CD4-positive, alpha-beta T cell (primary cell): Measurements from ENCODE around the gene CDKN1C. TPM values are rescaled to one million over a fixed set of nuclear protein-coding genes. Genes with fewer than 3 reads are reported as not detected.

Experiments
- ATAC-seq: fragments of 200-7000 bp; cut with Tn5 transposase; one replicate; pipeline ENCODE4 v1.10.0; 2022; ENCODE audit warnings: mild to moderate bottlenecking; ENCODE audit not compliant: poor library complexity
- CTCF ChIA-PET: fragments of 350-600 bp; sonication (Branson Sonifier 250); formaldehyde crosslinking; loops from one replicate; lab custom pipeline; 2021; ENCODE audit warnings: antibody characterized with exemption, inconsistent platforms; lab: Charles Lee
- POLR2A ChIA-PET: fragments of 350-600 bp; sonication (Branson Sonifier 250); formaldehyde crosslinking; loops from one replicate; lab custom pipeline; 2021; ENCODE audit warnings: antibody characterized with exemption, inconsistent platforms; lab: Charles Lee
- DNase-seq, 14 experiments: peaks; one replicate each; pipeline ENCODE4 v3.0.0-alpha.2; 2013 to 2020; ENCODE audit warnings: mixed read lengths in 2 of 14
- H3K27ac ChIP-seq, 2 donors: one replicate each; pipeline versions ENCODE4 v1.5.1 to v1.7.0; 2013; ENCODE audit warnings: low read length in 2 of 2, low read depth in 1 of 2, mild to moderate bottlenecking in 1 of 2
- H3K27me3 ChIP-seq, 2 experiments: 1 replicate in 1 of 2; 2 replicates in 1 of 2; pipeline versions ENCODE4 v1.6.1 to v1.7.0; 2013; ENCODE audit warnings: low read length in 2 of 2, control low read depth in 1 of 2, mild to moderate bottlenecking in 1 of 2, moderate library complexity in 1 of 2; ENCODE audit not compliant: insufficient read depth in 2 of 2, control insufficient read depth in 1 of 2
- H3K36me3 ChIP-seq: one replicate; pipeline ENCODE4 v1.6.1; 2013; ENCODE audit warnings: low read length, control low read depth; ENCODE audit not compliant: insufficient read depth
- H3K4me1 ChIP-seq: one replicate; pipeline ENCODE4 v1.6.1; 2013; ENCODE audit warnings: low read length, control low read depth; ENCODE audit not compliant: insufficient read depth
- H3K4me3 ChIP-seq: one replicate; pipeline ENCODE4 v1.5.1; 2013; ENCODE audit warnings: mild to moderate bottlenecking, low read length, moderate library complexity
- H3K9me3 ChIP-seq, 2 experiments: 1 replicate in 1 of 2; 2 replicates in 1 of 2; pipeline versions ENCODE4 v1.6.1 to v1.7.0; 2013; ENCODE audit warnings: low read length in 2 of 2, mild to moderate bottlenecking in 2 of 2, control low read depth in 1 of 2, moderate library complexity in 1 of 2; ENCODE audit not compliant: control insufficient read depth in 1 of 2, insufficient read depth in 1 of 2
- H3K27ac Mint-ChIP-seq: one replicate; pipeline ENCODE4 v1.8.0; 2020; ENCODE audit warnings: mixed read lengths
- H3K27me3 Mint-ChIP-seq: one replicate; pipeline ENCODE4 v1.8.0; 2021; ENCODE audit warnings: mixed read lengths
- H3K36me3 Mint-ChIP-seq: one replicate; pipeline ENCODE4 v1.8.0; 2021; ENCODE audit warnings: low read depth, mixed read lengths
- H3K4me1 Mint-ChIP-seq: one replicate; pipeline ENCODE4 v1.8.0; 2021; ENCODE audit warnings: low read depth, mixed read lengths
- H3K4me3 Mint-ChIP-seq: one replicate; pipeline ENCODE4 v1.8.0; 2020; ENCODE audit warnings: mild to moderate bottlenecking, mixed read lengths
- H3K9me3 Mint-ChIP-seq: one replicate; pipeline ENCODE4 v1.8.0; 2020; ENCODE audit warnings: mixed read lengths
- CTCF ChIP-seq: fragments of 200-600 bp; IDR thresholded peaks from one replicate; pipeline ENCODE4 v1.8.0; 2022; ENCODE audit warnings: antibody characterized with exemption, mild to moderate bottlenecking
- intact Hi-C, 2 experiments: fragments of 100-400 bp; cut with DNase I in 1 of 2; cut with micrococcal nuclease in 1 of 2; formaldehyde crosslinking; loops; one replicate each; pipeline versions ENCODE4 v1.15.1 to v1.9.0; 2023 to 2025; cut with DNase I, micrococcal nuclease
- total RNA-seq, 174 experiments: library from RNA in 2 of 174; stranded (reverse) in 2 of 174; gene quantifications; one replicate each; pipeline ENCODE4 v1.2.3 and lab custom pipeline; 2021 to 2026

The CDKN1C gene
- total RNA-seq, 2 experiments from 2014 or later, result 1.9 to 2.5 TPM

- CTCF ChIA-PET, result no interaction called here
- Histone ChIP-seq H3K4me1 (no peaks in the 10 kb centered on the region), H3K27me3 (no peaks in the 10 kb centered on the region), H3K36me3 (no peaks in the 10 kb centered on the region), H3K27ac (no peak overlapping the region), H3K4me3 (no peak overlapping the region), H3K9me3 (peaks cover 0 to 16% of the 10 kb centered on the region in 2 experiments)
- H3K27me3 Mint-ChIP-seq, result no peaks in the 10 kb centered on the region
- TF ChIP-seq CTCF, result no peak
- intact Hi-C loops, result no loop called here
- ATAC-seq, result no peak
- no peak overlapping the region for H3K27ac Mint-ChIP-seq
- H3K4me3 Mint-ChIP-seq, result no peak overlapping the region
- no peak for DNase-seq
- no peaks in the 10 kb centered on the region for H3K4me1 Mint-ChIP-seq
- peaks cover 6% of the 10 kb centered on the region for H3K36me3 Mint-ChIP-seq
- H3K9me3 Mint-ChIP-seq, result no peaks in the 10 kb centered on the region
- POLR2A ChIA-PET, result no interaction called here
Observed at GRCh38 chr11:2853401-2853800, 32.2 kb downstream of the CDKN1C start.

DNA sequence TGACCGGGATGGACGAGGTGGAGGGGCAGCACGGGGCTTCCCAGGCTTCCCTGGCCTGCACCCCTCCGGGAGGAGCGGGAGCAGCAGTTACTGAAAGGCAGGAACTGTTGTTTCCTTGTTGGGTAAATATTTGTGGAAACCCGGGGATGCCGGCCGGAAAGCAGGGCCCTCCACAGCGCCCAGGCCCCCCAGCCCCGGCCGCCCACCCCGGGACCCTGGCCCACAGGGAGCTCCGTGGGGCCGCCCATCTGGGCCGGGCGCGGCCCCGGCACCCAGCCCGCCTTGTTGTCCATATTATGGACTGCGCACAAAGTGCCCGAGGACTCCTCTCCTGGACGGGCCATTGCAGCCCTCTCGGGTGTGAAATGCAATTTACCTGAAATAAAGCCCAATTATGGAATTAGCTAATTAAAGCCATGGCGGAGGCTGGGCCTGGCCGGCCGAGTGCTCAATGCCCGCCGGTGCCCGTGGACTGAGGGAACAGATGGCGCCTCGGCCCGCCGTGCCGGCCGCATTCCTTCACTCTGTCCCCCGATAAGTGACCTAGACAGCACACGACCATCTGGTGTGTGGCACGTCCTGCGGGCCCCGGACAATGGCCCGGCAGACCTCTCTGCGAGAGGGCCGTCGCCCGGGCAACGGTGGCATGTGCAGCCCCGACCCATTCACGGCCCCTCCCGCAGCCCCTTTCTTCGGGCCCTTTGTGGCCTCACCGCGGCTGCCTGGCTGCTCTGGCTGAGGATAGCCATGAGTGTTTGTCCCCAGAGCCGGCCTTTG, 35.4 kb downstream of the CDKN1C start:
- Mint-ChIP-seq H3K27me3 (no peaks in the 10 kb centered on the region), H3K36me3 (peaks cover 6% of the 10 kb centered on the region), H3K4me3 (no peak overlapping the region), H3K27ac (no peak overlapping the region), H3K9me3 (no peaks in the 10 kb centered on the region), H3K4me1 (no peaks in the 10 kb centered on the region)
- Histone ChIP-seq H3K4me3 (no peak overlapping the region), H3K27ac (no peak overlapping the region), H3K4me1 (no peaks in the 10 kb centered on the region), H3K36me3 (no peaks in the 10 kb centered on the region), H3K27me3 (no peaks in the 10 kb centered on the region), H3K9me3 (peaks cover 0 to 16% of the 10 kb centered on the region in 2 experiments)
- DNase-seq (no peak), ATAC-seq (no peak)
- ChIA-PET CTCF (no interaction called here), POLR2A (no interaction called here)
- no peak for TF ChIP-seq CTCF
- intact Hi-C loops, result no loop called here

- Mint-ChIP-seq H3K27me3 (no peaks in the 10 kb centered on the region), H3K4me3 (no peak overlapping the region), H3K27ac (no peak overlapping the region), H3K36me3 (peaks cover 6% of the 10 kb centered on the region), H3K9me3 (no peaks in the 10 kb centered on the region), H3K4me1 (no peaks in the 10 kb centered on the region)
- DNase-seq, result no peak
- Histone ChIP-seq H3K4me3 (no peak overlapping the region), H3K9me3 (peaks cover 0 to 11% of the 10 kb centered on the region in 2 experiments), H3K4me1 (peaks cover 4% of the 10 kb centered on the region), H3K27ac (no peak overlapping the region), H3K36me3 (no peaks in the 10 kb centered on the region), H3K27me3 (no peaks in the 10 kb centered on the region)
- intact Hi-C loops, result no loop called here
- POLR2A ChIA-PET, result no interaction called here
- no peak for ATAC-seq
- CTCF ChIA-PET, result no interaction called here
- TF ChIP-seq CTCF, result no peak
Observed at GRCh38 chr11:2848497-2848896, 37.1 kb downstream of the CDKN1C start.
